Activated T-cell treated with anti-CD3 and anti-CD28 coated beads, Interleukin-2, amount 50 U/mL, for 72 hours (primary cell): ENCODE measurements around the gene LSAMP. TPM values are rescaled to one million over a fixed set of nuclear protein-coding genes. Genes with fewer than 3 reads are reported as not detected.

Source experiments
- ATAC-seq, 2 donors: fragments of 150-1000 bp; cut with Tn5 transposase; replicated peaks in 1 of 2; 2 replicates each; pipeline ENCODE4 v1.10.0; 2021; ENCODE audit warnings: moderate library complexity in 2 of 2, mild to moderate bottlenecking in 1 of 2
- DNase-seq, 2 donors: peaks; one replicate each; pipeline ENCODE4 v3.0.0; 2021 to 2022; ENCODE audit warnings: mixed read lengths in 1 of 2
- H3K27ac Mint-ChIP-seq: one replicate; pipeline ENCODE4 v1.8.0; 2022; ENCODE audit warnings: mild to moderate bottlenecking, moderate library complexity, mixed read lengths
- H3K27me3 Mint-ChIP-seq: one replicate; pipeline ENCODE4 v1.8.0; 2022; ENCODE audit warnings: low read depth, mixed read lengths
- H3K36me3 Mint-ChIP-seq, 2 donors: one replicate each; pipeline ENCODE4 v1.8.0; 2022; ENCODE audit warnings: mixed read lengths in 2 of 2, mild to moderate bottlenecking in 1 of 2; ENCODE audit not compliant: insufficient read depth in 2 of 2
- H3K4me1 Mint-ChIP-seq: one replicate; pipeline ENCODE4 v1.8.0; 2022; ENCODE audit warnings: low read depth, mixed read lengths
- H3K4me3 Mint-ChIP-seq, 2 donors: one replicate each; pipeline ENCODE4 v1.8.0; 2022; ENCODE audit warnings: mild to moderate bottlenecking in 2 of 2, mixed read lengths in 2 of 2, moderate library complexity in 2 of 2
- H3K9me3 Mint-ChIP-seq, 2 donors: one replicate each; pipeline ENCODE4 v1.8.0; 2022; ENCODE audit warnings: mixed read lengths in 2 of 2
- total RNA-seq, 2 donors: library from RNA; stranded (reverse); gene quantifications; one replicate each; pipeline ENCODE4 v1.2.3, GENCODE V29; 2022

Gene LSAMP
- total RNA-seq, 2 donors from 2014 or later: not detected

DNA sequence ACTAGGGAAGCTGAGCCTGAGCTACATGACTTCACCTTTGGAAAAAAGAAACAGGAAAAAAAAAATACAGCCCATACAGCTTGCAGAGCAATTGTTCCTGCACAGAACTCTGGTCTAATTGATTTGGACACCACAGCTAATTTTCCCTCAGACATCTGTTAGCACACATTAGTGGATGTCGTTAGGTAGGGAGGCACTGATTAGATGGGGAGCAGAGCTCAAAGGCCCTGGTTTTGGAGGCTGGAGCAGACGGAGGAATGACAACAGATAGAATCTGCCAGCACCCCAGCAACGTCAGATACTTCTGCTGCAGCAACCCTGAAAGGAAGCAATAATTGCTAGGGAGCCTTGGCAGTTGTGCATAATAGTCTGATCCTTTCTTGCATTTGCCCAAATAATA lies 398.9 kb downstream of the LSAMP start:
- Mint-ChIP-seq H3K4me1 (no peaks in the 10 kb centered on the region), H3K9me3 (peaks cover 1% of the 10 kb centered on the region in 2 donors), H3K27me3 (no peaks in the 10 kb centered on the region), H3K36me3 (no peaks in the 10 kb centered on the region), H3K4me3 (no peak overlapping the region), H3K27ac (no peak overlapping the region)
- DNase-seq (no peak), ATAC-seq (no peak)

DNA sequence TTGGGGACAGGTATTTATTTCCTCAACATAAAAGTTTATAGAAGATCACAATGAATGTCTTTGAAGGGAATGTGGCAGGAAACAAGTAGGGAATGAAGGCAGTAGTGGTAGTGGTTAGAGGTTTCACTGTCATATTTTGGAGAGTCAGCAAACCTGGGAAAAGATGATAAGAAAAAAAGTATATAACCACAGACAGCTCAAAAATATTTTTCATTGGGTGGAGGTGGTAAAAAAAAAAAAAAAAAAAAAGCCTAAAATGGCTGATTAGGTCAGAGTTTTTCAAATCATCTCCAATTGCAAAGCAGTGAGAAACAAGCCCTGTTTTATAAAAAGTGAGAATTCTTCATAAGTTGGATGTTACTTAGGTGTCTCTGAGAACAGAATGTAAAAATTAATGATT lies 400.0 kb downstream of the LSAMP start:
- peaks cover 0 to 1% of the 10 kb centered on the region in 2 donors for H3K9me3 Mint-ChIP-seq
- no peaks in the 10 kb centered on the region for H3K27me3 Mint-ChIP-seq
- no peak overlapping the region for H3K4me3 Mint-ChIP-seq
- H3K4me1 Mint-ChIP-seq: no peaks in the 10 kb centered on the region
- no peak overlapping the region for H3K27ac Mint-ChIP-seq
- no peaks in the 10 kb centered on the region for H3K36me3 Mint-ChIP-seq
- no peak for DNase-seq
- ATAC-seq: no peak

- Mint-ChIP-seq H3K27ac (no peak overlapping the region), H3K27me3 (no peaks in the 10 kb centered on the region), H3K9me3 (peaks cover 0 to under 1% of the 10 kb centered on the region in 2 donors), H3K4me1 (no peaks in the 10 kb centered on the region), H3K4me3 (no peak overlapping the region), H3K36me3 (no peaks in the 10 kb centered on the region)
- ATAC-seq (no peak), DNase-seq (no peak)
These were observed 405.1 kb downstream of the LSAMP start for GRCh38 chr3:116040152-116040551.

GRCh38 chr3:116039651-116039985 lies 405.7 kb downstream of the LSAMP start:
- Mint-ChIP-seq H3K36me3 (no peaks in the 10 kb centered on the region), H3K27ac (no peak overlapping the region), H3K9me3 (no peaks in the 10 kb centered on the region), H3K27me3 (no peaks in the 10 kb centered on the region), H3K4me3 (no peak overlapping the region), H3K4me1 (no peaks in the 10 kb centered on the region)
- DNase-seq (no peak), ATAC-seq (no peak)

DNA sequence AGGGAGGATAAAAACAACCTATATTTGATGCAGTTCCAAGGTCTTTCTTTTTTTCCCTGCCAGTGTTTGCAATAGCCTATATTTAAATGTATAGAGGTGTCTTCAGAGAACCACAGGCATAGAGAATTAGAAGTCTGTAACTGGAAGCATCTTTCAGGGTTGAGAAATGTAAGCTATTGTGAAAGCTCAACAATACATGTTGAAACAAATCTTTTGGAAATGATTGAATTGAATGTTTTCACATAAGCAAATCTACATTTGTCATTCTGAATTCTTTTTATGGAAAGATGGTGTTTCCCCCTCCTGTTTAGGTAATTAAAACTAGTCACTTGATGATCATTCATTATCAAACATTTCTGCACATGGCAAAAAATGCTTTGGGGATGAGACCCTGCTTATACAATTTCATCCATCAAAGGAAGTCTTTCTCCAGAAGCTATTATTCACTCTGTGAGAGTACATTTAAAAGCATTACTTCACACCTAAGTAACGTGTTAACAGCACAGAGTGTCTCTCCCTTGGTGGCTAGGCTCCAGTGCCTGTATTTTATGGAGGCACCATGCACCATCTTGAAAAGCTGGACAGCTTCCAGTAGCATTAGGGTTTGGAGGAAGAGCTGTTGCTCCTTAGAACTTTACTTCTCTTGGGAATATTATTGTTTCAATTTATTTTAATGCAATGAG lies 406.2 kb downstream of the LSAMP start:
- Mint-ChIP-seq H3K4me3 (no peak overlapping the region), H3K9me3 (no peaks in the 10 kb centered on the region), H3K36me3 (no peaks in the 10 kb centered on the region), H3K4me1 (no peaks in the 10 kb centered on the region), H3K27me3 (no peaks in the 10 kb centered on the region), H3K27ac (no peak overlapping the region)
- no peak for DNase-seq
- no peak for ATAC-seq

DNA sequence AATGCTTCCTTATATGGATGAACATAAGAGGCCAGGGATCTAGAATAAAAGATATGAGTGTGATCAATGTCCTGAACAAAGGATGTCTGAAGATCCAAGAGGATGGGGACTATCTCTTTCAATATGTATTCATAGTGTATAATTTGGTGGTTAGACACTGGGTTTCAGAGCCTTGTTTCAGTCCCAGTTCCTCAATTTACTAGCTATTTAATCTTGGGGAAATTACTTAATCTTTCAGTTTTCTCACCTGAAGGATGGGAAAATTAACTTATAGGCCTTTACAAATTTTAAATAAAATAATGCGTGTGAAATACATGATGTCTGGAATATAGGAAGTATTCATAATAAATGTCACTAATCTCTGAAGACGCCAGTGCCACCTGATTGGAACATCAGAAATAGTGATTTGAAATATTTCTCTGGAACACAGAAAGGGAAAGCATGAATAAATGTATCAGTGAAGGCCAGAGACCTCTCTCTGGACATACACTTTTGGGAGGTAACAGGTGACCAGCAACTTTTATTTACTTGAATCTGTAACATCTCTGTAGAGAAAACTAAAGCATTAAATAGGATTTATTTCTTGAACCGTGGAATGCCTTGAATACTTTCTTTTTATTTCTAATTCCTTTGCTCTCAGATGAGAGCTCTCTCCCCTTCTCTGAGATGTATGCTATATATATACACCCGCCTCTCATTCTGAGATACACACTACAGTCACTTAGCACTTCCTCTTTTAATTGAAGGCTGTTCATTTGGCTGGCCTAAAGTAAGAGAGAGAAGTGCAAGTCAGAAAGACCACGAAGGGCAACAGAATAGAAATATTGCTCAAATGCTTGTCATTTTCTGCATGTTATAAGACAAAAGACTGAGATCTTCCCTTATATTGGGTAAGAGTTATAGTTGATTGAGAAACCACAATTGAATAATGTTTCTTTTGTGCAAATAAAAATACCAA lies 407.1 kb downstream of the LSAMP start:
- H3K27ac Mint-ChIP-seq: no peak overlapping the region

GRCh38 chr3:116035429-116035828 lies 409.9 kb downstream of the LSAMP start:
- Mint-ChIP-seq H3K4me3 (no peak overlapping the region), H3K4me1 (no peaks in the 10 kb centered on the region)
- ATAC-seq: no peak

More for the DNA sequence above, 407.1 kb downstream of the LSAMP start:
- Mint-ChIP-seq H3K27me3 (no peaks in the 10 kb centered on the region), H3K4me3 (no peak overlapping the region), H3K4me1 (no peaks in the 10 kb centered on the region), H3K9me3 (no peaks in the 10 kb centered on the region), H3K36me3 (no peaks in the 10 kb centered on the region)
- ATAC-seq (no peak), DNase-seq (no peak)

DNA sequence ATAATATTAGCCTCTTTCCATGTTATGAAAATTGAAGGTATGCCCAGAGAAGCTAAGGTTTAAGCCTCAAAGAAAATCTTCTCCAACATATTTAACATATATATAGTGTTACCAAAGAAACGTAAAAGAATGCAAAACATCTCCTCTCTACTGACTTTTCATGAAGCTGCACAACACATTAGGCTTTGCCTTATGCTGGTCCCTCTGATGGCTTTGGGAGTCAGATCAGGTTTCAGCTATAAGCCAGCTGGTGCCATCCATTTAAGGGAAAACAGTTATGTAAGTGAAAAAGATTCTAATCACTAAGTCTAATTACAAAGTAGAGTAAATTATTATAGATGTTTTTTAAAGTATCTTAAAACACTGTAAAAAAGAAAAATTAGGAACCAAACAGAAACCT lies 410.5 kb downstream of the LSAMP start:
- H3K36me3 Mint-ChIP-seq: no peaks in the 10 kb centered on the region
- ATAC-seq (no peak), DNase-seq (no peak)
- no peak overlapping the region for H3K4me3 Mint-ChIP-seq
- H3K27me3 Mint-ChIP-seq: no peaks in the 10 kb centered on the region
- no peaks in the 10 kb centered on the region for H3K4me1 Mint-ChIP-seq
- H3K9me3 Mint-ChIP-seq: no peaks in the 10 kb centered on the region
- H3K27ac Mint-ChIP-seq: no peak overlapping the region

More at GRCh38 chr3:116035429-116035828, 409.9 kb downstream of the LSAMP start:
- Mint-ChIP-seq H3K9me3 (no peaks in the 10 kb centered on the region), H3K27me3 (no peaks in the 10 kb centered on the region), H3K36me3 (no peaks in the 10 kb centered on the region), H3K27ac (no peak overlapping the region)
- no peak for DNase-seq

DNA sequence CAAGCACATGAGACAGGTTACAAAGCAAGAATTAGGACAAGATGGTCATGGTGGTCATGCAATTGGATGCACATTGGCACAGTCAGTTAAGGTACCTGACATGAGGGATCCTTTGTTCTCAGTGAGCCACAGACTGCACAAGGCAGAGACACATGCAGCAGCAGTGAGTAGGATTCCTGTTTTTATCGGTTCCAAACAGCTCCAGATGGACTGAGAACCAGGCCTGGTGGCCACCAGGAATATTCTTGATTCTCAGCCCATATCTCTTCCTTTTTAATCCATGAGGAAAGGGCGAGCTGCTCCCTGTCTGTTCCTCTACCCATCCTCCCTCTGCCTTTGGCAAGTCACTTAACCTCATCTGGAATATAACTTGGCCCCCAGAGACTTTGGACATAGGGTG lies 411.2 kb downstream of the LSAMP start:
- H3K4me1 Mint-ChIP-seq: no peaks in the 10 kb centered on the region
- H3K27ac Mint-ChIP-seq: no peak overlapping the region
- no peaks in the 10 kb centered on the region for H3K27me3 Mint-ChIP-seq
- no peak overlapping the region for H3K4me3 Mint-ChIP-seq
- no peaks in the 10 kb centered on the region for H3K36me3 Mint-ChIP-seq
- H3K9me3 Mint-ChIP-seq: no peaks in the 10 kb centered on the region
- ATAC-seq: no peak
- no peak for DNase-seq

DNA sequence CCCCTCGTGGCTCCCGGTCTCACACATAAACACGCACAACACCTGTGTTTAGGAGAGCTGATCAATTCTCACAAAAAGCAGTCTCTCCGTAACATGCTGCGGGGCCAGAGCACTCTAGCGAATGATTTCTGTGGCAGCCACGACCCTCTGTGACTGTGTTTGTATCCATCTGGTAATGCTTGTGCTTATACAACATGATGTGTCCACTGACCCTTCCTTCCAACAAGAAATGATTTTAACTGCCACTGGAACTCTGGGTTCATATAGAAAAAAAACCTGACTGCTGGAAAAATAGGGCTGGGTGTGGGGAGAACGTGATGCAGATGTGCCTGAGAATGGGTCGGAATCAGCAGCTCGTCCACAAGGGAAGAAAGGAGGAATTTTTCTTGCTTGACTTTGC lies 411.8 kb downstream of the LSAMP start:
- DNase-seq: no peak
- ATAC-seq: no peak
- Mint-ChIP-seq H3K27ac (no peak overlapping the region), H3K9me3 (no peaks in the 10 kb centered on the region), H3K27me3 (no peaks in the 10 kb centered on the region), H3K4me1 (no peaks in the 10 kb centered on the region), H3K36me3 (no peaks in the 10 kb centered on the region), H3K4me3 (no peak overlapping the region)

DNA sequence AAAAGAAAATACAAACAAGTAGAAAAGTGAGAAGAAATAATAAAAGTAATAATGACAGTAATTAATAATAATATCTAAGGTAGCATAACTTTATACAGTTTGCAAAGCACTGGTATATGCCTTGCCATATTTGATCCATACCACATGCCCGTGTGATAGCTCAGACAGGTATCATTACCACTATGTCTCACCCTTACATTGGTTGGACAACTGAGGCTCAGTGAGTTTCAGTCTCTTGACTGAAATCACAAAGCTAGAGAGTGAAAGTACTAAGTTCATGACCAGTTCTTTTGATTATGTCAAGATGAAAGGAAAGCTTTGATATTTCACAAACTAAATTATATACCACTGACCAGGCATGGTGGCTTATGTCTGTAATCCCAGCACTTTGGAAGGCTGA lies 413.1 kb downstream of the LSAMP start:
- no peaks in the 10 kb centered on the region for H3K4me1 Mint-ChIP-seq
- no peaks in the 10 kb centered on the region for H3K36me3 Mint-ChIP-seq
- DNase-seq: no peak
- H3K27ac Mint-ChIP-seq: no peak overlapping the region
- no peaks in the 10 kb centered on the region for H3K27me3 Mint-ChIP-seq
- ATAC-seq: no peak
- H3K9me3 Mint-ChIP-seq: no peaks in the 10 kb centered on the region
- no peak overlapping the region for H3K4me3 Mint-ChIP-seq

DNA sequence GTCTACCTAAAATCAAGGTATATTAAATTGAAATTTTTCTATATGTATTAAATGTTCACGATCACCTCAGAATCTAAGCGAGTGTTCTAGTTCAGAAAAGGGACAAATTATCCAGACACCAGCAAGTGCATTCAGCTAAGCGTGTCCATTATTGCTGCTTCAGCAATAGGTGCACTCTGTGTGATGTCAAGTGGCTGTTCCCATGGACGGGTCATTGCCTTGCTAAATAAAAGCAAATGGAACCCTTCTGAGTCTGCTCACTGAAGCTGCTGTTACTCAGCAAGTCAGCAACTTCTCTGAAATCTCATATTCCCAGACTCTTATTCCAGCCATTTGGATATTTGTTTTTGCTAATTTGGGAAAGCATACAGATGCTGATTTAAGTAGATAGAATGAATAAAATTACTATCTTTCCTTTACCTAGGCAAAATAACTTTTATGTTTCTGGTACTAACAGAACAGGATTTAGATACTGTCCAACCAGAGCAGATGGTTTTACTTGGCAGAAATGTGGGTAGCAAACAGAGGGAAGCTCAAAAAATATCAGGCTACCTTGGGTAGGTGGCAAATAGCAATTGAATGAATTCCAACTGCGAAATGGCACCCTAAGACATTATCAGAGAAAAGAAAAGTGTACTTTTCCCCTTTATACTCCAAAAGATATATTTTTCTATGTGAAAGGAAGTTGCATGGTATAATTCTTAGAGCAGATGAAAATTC lies 415.0 kb downstream of the LSAMP start:
- no peak overlapping the region for H3K27ac Mint-ChIP-seq
- ATAC-seq (no peak), DNase-seq (no peak)
- no peaks in the 10 kb centered on the region for H3K4me1 Mint-ChIP-seq
- no peak overlapping the region for H3K4me3 Mint-ChIP-seq
- no peaks in the 10 kb centered on the region for H3K36me3 Mint-ChIP-seq
- no peaks in the 10 kb centered on the region for H3K9me3 Mint-ChIP-seq
- H3K27me3 Mint-ChIP-seq: no peaks in the 10 kb centered on the region

- no peak overlapping the region for H3K4me3 Mint-ChIP-seq
- H3K4me1 Mint-ChIP-seq: no peaks in the 10 kb centered on the region
- no peaks in the 10 kb centered on the region for H3K9me3 Mint-ChIP-seq
- ATAC-seq (no peak), DNase-seq (no peak)
- H3K27me3 Mint-ChIP-seq: no peaks in the 10 kb centered on the region
- H3K27ac Mint-ChIP-seq: no peak overlapping the region
- no peaks in the 10 kb centered on the region for H3K36me3 Mint-ChIP-seq
These were observed 416.0 kb downstream of the LSAMP start for GRCh38 chr3:116029266-116029665.
